GM13977 (cell line): ENCODE data around the gene CEBPG.

ENCODE experiments used
- DNase-seq: peaks from one replicate; pipeline ENCODE4 v3.0.0; 2012; ENCODE audit warnings: low spot score
- in situ Hi-C: fragments of 300-500 bp; cut with MboI; formaldehyde crosslinking; loops from one replicate; pipeline ENCODE4 v1.12.0; 2022; ENCODE audit warnings: low sequenced_read_pairs, low pct_unique_long_range_greater_than_20kb, mixed read lengths, inconsistent platforms; ENCODE audit not compliant: unreplicated experiment
- TF ChIP-seq, protein P1 (sequence below): IDR thresholded peaks from 2 replicates; pipeline ENCODE4 v1.5.1; 2012; ENCODE audit warnings: mild to moderate bottlenecking, control low read depth; ENCODE audit not compliant: insufficient read depth; ENCODE audit errors: extremely low read depth, missing control alignments

The CEBPG gene

DNA sequence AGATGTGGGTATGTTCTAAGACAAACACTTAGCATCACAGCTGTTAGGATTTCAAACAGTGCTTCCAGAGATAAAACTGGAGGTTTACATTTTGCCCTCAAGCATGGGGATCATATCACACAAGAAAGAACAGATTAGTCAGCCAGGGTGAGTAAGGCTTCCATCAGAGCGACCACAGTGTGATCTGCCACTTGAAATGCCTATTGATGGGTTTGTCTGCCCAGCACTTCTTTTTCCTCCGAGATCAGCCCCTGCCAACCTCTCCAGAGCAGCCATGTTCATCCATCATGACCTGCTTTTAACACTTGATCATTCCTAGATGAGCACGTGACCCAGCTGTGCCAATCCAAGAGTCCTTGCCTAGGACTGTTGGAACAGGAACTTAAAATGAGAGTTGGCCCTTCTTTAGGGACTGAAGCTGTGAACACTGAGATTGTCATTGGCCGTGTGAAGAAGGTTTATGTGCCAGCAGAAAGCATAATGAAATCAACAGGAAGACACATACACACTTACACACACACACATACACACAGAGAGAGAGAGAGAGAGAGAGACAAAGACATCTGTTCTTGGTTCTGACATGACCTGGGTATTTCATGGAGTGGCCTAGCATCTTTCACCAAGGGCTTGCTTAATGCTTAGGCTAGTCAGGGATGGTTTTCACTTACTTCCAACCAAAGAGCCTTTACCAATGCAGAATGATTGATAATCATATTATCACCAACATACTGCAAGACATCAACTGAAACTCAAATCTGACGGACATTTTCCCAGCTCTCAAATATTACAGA is 5.2 kb upstream of the CEBPG start:
- in situ Hi-C loops: no loop called here
- no peak for DNase-seq
- TF ChIP-seq, protein P1, sequence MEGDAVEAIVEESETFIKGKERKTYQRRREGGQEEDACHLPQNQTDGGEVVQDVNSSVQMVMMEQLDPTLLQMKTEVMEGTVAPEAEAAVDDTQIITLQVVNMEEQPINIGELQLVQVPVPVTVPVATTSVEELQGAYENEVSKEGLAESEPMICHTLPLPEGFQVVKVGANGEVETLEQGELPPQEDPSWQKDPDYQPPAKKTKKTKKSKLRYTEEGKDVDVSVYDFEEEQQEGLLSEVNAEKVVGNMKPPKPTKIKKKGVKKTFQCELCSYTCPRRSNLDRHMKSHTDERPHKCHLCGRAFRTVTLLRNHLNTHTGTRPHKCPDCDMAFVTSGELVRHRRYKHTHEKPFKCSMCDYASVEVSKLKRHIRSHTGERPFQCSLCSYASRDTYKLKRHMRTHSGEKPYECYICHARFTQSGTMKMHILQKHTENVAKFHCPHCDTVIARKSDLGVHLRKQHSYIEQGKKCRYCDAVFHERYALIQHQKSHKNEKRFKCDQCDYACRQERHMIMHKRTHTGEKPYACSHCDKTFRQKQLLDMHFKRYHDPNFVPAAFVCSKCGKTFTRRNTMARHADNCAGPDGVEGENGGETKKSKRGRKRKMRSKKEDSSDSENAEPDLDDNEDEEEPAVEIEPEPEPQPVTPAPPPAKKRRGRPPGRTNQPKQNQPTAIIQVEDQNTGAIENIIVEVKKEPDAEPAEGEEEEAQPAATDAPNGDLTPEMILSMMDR: no peak

DNA sequence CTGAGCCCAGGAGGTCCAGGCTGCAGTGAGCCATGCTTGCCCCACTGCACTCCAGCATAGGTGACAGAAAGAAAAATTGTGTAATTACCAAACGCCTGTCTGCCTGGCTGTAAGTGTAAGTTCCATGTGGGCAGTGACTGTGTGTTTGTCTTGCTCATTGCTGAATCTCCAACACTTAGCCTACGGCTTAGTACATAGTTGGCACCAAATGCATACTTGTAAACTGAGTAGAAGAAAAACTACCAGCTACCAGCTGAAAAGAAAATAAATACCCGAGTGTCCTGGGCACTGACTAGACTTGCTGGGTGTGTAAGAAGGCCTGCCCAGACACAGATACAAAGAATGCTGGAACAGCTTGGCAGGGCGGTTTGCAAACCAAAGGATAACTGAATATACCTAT is 2.7 kb upstream of the CEBPG start:
- DNase-seq: no peak
- in situ Hi-C loops: no loop called here
- TF ChIP-seq, protein P1: no peak

DNA sequence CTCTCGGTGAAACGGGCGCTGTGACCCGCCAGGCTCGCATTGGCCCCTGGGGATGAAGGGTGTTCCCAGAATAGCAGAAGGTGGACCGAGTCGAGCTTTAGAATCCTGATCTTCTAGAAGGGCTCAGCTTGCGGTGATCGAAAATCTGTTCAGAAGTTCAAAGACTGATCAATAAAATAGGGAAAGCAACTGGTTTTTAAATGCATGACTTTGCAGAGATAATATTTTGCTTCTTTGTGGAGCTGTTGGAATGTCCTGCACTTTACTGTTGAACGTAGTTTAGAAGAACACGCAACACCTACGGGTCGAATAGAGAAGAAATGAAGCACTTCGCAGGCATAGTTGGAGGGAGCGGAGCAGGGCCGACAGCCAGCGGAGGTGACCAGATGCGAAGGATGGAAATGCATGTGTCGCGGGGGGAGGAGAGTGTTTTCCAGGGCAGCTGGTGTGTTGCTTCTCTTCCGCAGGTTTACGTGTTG is 766 bp downstream of the CEBPG start:
- DNase-seq: peak; percentile 34
- TF ChIP-seq, protein P1: no peak
- in situ Hi-C loops: no loop called here

DNA sequence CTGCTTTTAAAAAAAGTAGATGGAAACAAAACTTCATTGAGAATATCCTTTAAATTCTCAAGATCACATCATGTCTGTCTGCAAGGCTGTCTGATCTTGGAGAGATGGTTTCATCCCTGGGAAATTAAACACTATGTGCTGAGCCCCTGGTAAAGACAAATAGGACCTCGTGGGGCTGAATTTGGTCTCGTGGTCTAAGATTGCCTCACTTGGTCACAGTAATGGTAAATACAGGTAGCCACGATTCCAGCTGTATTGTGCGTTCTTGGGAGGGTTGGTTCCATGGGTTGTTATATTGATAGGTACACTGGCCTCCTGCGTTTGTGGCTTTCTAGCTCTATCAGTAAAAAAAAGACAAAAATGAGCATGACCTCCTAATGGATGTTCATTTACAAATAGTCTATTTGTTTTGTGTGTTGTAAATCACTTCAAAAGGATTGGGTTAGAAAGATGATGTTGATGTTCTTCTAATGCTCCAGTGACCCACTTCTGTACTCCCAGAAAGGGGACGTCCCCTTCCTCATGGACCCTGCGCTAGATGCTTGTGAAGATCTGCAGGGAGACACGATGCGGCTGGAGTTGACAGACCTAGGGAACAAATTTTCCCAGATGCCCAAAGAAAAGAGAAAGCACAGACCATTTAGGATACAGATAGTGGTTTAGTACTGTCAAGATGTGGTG is 1.8 kb downstream of the CEBPG start:
- TF ChIP-seq, protein P1: no peak
- no peak for DNase-seq
- in situ Hi-C loops: no loop called here

DNA sequence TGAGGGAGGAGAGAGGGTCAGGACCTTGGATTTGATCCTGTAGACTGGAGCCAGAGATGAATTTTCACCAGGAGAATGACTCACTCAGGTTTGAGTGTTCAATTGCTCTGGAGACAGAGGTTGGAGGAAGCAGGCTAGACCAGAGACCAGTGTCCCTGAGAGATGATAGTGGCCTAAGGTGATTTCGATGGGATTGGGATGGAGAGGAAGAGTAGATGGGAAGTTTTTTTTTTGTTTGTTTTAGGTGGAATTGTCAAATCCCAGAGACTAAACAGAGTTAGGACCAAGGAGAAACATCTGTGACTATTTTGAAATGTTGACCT is 2.3 kb downstream of the CEBPG start:
- TF ChIP-seq, protein P1: no peak
- in situ Hi-C loops: no loop called here
- DNase-seq: no peak

DNA sequence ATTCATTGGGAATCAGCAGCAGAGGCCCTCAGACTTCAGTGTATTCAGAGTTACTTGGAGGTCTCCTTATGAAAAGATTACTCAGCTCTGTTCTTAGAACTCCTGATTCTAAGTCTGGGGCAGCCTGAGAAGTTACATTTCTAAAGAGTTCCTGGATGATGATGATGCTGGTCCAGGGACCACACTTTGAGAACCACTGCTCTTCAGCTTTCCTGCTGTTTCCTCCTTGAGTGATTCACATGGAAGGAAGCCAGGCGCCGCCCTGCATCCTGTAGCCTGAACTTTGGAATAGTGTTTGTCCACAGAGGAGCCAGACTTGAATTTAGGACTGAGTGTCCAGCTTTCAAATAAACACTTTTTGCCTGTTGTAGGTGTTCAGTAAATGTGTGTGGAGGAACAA is 2.9 kb downstream of the CEBPG start:
- DNase-seq: no peak
- in situ Hi-C loops: no loop called here
- TF ChIP-seq, protein P1: no peak
